ENCODE measurements around the gene TMEM144.
A peak's percentile ranks its signal among the peaks of the same experiment; 100 is the strongest.

Gene TMEM144

DNA sequence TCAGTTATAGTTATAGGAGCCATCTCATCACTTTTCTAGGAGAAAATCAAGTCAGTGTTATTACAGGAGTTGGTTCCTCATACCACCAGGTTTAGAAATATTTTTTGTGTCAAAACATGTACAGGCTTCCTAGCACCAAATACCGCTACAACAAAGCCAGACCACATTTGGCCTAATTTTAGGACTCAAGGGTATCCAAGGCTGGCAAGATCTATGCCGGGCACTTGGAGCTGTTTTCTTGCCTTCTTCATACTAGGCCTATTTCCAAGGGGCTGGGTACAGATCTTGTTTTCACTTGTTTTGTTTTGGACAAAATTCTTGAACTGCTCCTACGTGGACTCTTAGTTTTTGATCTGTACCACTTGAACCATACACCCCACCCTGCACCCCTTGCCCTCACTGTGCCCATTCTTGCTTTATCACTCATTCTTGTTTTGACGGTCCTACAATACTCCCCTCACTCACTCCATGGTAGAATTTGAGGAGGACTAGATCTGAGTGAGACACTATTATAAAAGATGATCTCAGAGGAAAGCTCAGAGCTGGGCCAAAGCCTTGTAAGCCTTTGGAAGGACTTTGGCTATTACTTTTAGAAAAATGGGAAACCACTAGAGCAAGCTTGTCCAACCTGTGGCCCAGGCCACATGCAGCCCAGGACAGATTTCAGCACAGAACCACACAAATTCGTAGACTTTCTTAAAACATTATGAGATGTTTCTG, 17.7 kb upstream of the TMEM144 start:
- DNase-seq (ENCODE audit: low read depth): no peak
- no peak overlapping the region for H3K4me3 ChIP-seq (ENCODE audit: low read length)
- TF ChIP-seq, protein P1, sequence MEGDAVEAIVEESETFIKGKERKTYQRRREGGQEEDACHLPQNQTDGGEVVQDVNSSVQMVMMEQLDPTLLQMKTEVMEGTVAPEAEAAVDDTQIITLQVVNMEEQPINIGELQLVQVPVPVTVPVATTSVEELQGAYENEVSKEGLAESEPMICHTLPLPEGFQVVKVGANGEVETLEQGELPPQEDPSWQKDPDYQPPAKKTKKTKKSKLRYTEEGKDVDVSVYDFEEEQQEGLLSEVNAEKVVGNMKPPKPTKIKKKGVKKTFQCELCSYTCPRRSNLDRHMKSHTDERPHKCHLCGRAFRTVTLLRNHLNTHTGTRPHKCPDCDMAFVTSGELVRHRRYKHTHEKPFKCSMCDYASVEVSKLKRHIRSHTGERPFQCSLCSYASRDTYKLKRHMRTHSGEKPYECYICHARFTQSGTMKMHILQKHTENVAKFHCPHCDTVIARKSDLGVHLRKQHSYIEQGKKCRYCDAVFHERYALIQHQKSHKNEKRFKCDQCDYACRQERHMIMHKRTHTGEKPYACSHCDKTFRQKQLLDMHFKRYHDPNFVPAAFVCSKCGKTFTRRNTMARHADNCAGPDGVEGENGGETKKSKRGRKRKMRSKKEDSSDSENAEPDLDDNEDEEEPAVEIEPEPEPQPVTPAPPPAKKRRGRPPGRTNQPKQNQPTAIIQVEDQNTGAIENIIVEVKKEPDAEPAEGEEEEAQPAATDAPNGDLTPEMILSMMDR (conservative IDR thresholded peaks at IDR 0.05; ENCODE audit: low read length): no peak; the same call in 1 of the 2 replicates

DNA sequence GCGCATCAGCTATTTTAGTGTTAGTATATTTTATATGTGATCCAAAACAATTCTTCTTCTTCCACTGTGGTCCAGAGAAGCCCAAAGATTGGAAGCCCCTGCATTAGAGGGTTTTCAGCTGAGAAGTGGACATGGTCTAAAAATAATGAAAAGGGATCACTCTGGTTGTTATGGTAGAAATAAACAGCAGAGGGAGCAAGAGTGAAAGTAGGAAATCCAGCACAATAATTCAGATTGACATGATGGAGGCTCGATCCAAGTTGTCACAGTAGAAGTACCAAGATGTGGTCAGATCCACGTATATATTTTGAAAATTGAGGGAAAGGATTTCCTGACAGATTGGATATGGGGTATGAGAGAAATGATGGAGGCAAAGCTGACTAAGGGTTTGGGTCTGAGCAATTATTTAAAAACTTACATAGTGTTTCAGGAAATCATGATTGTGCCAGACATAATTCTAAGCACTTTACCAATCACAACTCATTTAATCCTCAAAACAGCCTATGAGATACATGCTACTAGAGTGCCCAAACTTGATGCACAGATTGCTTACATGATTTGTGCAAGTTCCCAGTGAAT, 17.0 kb upstream of the TMEM144 start:
- no peak overlapping the region for H3K4me3 ChIP-seq (ENCODE audit: low read length)
- peak; percentile 20 for DNase-seq (ENCODE audit: low read depth)
- TF ChIP-seq, protein P1 (conservative IDR thresholded peaks at IDR 0.05; ENCODE audit: low read length): peak; percentile 64

DNA sequence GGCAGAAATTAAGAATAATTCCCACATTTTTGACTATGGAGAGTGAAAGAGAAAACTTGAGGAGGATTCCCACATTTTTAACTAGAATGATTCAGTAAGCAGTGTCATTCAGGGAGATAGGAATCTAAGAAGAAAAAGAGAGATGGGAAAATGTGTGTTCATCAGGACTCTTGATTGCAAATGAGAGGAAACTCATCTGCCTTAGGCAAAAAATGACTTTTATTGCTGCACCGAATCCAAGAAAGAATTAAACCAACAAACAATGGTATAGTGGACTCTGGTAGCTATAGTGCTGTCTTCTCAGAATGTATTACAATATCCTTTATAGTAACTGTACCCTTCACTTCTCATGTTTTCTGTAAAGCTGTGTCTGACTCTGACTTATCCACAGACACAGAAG, 15.0 kb upstream of the TMEM144 start:
- TF ChIP-seq, protein P1 (conservative IDR thresholded peaks at IDR 0.05; ENCODE audit: low read length): no peak
- no peak overlapping the region for H3K4me3 ChIP-seq (ENCODE audit: low read length)
- no peak for DNase-seq (ENCODE audit: low read depth)

DNA sequence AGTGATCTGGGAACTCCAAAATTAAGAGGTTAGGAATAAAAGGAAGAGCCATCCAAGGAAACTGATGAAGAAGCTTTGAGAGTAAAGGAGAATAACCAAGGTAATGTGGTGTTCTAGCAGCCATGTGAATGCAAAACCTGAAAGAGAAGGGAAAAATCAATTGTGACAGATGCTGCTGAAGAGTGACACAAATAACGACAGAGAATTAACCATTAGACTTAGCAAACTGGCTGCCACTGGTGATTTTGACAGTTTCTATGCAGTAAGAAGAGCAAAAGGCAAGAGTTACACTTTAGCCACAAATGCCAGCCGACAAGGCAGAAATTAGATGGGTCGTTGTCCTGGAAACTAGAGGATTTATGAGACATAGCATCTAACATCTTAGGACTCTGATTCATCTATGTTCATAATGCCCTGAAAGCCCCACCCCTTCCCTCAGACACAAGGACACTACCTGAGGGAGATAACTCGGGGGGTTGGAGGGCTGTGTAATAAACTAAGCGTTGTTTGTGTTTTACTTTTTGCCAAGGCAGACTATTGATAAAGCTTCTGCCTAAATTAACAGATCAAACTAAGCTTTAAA, 13.0 kb upstream of the TMEM144 start:
- TF ChIP-seq, protein P1 (conservative IDR thresholded peaks at IDR 0.05; ENCODE audit: low read length): no peak
- no peak overlapping the region for H3K4me3 ChIP-seq (ENCODE audit: low read length)
- DNase-seq (ENCODE audit: low read depth): no peak

DNA sequence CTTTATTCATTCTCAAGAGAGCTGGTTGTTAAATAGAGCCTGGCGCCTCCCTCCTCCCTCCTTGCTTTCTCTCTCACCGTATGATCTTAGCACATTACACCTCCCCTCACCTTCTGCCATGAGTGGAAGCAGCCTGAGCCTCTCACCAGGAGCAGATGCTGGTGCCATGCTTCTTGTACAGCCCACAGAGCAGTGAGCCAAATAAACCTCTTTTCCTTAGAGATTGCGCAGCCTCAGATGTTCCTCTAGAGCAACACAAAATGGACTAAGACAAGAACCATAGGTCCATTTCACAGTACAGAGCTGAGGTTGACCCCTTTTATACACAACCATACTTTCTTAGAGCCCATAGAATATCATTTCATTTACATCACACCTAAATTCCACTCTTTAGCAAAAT, 10.1 kb upstream of the TMEM144 start:
- no peak overlapping the region for H3K4me3 ChIP-seq (ENCODE audit: low read length)
- DNase-seq (ENCODE audit: low read depth): no peak
- TF ChIP-seq, protein P1 (conservative IDR thresholded peaks at IDR 0.05; ENCODE audit: low read length): no peak

DNA sequence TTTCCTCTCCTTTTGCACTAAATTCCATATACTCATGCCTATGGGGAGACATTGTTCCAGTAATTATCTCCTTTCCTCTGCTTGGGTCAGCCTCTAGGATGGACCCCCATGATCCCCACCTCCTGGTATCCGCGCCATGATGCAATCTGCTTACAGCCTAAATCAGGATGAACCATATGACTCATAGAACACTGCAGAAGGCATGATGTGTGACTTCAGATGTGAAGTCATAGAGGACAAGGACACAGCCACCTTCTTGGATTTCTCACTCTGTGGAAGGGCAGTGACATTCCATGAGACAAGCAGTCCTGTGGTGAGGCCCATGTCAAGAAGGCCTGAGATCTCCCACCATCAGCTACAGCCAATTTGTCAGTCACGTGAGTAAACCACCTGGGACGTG, 9.0 kb upstream of the TMEM144 start:
- no peak overlapping the region for H3K4me3 ChIP-seq (ENCODE audit: low read length)
- TF ChIP-seq, protein P1 (conservative IDR thresholded peaks at IDR 0.05; ENCODE audit: low read length): no peak
- DNase-seq (ENCODE audit: low read depth): no peak

DNA sequence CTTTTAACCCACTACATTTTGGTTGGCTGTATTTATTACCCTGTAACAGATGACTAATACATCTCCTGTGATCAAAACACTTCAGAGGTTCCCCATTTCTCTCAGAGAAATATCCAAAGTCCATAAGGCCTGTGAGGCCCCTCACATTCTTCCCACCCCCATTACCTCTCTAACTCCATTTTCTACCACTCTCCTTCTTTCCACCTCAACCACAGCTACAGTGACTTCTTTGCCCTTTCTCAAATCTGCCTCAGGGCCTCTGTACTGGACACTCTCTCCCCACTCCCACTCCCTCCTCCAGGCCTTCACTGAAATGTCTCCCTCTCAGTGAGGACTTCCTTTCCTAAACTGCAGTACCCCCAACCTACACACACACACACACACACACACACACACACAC, 8.4 kb upstream of the TMEM144 start:
- TF ChIP-seq, protein P1 (conservative IDR thresholded peaks at IDR 0.05; ENCODE audit: low read length): no peak
- DNase-seq (ENCODE audit: low read depth): no peak
- no peak overlapping the region for H3K4me3 ChIP-seq (ENCODE audit: low read length)
